ENCODE data around the gene UACA.

UACA gene

DNA sequence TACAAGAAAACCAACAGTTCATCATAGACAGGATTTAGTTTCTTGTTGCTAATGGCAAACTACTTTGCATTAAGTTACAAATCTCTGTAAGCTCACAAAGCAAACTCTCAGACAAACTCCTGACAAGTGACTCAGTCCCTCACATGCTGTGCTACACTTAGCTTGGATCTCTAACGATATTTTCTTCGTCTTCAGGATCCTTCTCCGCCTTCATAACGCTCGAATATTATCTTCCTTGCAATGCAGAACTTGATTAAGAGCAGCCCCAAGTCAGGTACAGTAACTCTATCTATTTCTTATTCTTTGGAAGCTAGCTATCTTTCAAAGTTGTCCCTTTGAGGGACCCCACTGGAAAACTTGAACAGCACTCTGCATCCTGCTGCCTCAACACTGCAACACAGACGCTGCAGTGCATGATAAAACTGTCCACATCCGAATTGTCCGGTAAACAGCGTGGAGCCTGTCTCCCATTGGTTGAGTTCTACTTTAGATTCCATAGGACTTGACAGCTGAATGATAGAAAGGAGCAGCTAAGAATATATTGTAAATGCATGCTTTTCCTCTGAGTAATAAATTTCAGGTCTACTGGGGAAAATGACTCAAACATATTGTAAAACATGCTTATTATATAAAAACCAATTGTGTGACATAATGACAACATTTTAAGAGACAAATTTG, 61.3 kb downstream of the UACA start:
- TF ChIP-seq, protein P1, sequence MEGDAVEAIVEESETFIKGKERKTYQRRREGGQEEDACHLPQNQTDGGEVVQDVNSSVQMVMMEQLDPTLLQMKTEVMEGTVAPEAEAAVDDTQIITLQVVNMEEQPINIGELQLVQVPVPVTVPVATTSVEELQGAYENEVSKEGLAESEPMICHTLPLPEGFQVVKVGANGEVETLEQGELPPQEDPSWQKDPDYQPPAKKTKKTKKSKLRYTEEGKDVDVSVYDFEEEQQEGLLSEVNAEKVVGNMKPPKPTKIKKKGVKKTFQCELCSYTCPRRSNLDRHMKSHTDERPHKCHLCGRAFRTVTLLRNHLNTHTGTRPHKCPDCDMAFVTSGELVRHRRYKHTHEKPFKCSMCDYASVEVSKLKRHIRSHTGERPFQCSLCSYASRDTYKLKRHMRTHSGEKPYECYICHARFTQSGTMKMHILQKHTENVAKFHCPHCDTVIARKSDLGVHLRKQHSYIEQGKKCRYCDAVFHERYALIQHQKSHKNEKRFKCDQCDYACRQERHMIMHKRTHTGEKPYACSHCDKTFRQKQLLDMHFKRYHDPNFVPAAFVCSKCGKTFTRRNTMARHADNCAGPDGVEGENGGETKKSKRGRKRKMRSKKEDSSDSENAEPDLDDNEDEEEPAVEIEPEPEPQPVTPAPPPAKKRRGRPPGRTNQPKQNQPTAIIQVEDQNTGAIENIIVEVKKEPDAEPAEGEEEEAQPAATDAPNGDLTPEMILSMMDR (IDR thresholded peaks at IDR 0.05; ENCODE audit: low read depth, low read length) = no peak
- Histone ChIP-seq H3K27me3 (ENCODE audit: low read depth, low read length) (peaks cover 37% of the 10 kb centered on the region), H4K20me1 (ENCODE audit: insufficient read depth, low read length) (no peaks in the 10 kb centered on the region), H3K4me3 (ENCODE audit: low read length) (no peak overlapping the region), H3K36me3 (replicated peaks; ENCODE audit: low read depth, low read length) (no peaks in the 10 kb centered on the region), H3K4me2 (ENCODE audit: low read length) (no peak overlapping the region), H3K4me1 (ENCODE audit: low read length) (no peaks in the 10 kb centered on the region), H3K9me3 (ENCODE audit: insufficient read depth, low read length) (no peaks in the 10 kb centered on the region), H2AFZ (ENCODE audit: low read depth, low read length) (no peak overlapping the region), H3K9ac (ENCODE audit: low read length) (no peak overlapping the region), H3K79me2 (ENCODE audit: low read length) (no peaks in the 10 kb centered on the region), H3K27ac (ENCODE audit: low read length) (no peak overlapping the region)

DNA sequence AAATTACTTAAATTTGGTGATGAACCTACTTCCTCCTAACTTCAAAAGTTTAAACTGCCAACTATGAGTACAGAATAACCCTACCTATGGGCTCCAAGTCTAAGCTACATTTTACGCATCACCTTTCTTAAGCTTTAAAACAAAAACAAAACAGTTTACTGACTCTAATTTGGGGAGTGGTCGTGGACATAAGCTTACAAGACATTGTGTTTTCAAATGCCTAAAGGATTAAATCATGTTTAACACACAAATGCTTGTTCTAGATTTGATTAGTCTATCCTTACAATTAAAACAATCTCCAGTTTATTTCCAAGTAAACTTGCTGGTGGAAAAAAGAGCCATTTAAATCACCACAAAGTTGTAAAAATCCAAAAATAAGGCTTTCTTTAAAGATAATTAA, 62.2 kb downstream of the UACA start:
- Histone ChIP-seq H2AFZ (ENCODE audit: low read depth, low read length) (no peak overlapping the region), H3K27ac (ENCODE audit: low read length) (no peak overlapping the region), H3K27me3 (ENCODE audit: low read depth, low read length) (peaks cover 31% of the 10 kb centered on the region), H3K79me2 (ENCODE audit: low read length) (no peaks in the 10 kb centered on the region), H3K4me2 (ENCODE audit: low read length) (no peak overlapping the region), H3K4me3 (ENCODE audit: low read length) (no peak overlapping the region), H3K9me3 (ENCODE audit: insufficient read depth, low read length) (no peaks in the 10 kb centered on the region), H3K9ac (ENCODE audit: low read length) (no peak overlapping the region), H4K20me1 (ENCODE audit: insufficient read depth, low read length) (no peaks in the 10 kb centered on the region), H3K4me1 (ENCODE audit: low read length) (no peaks in the 10 kb centered on the region), H3K36me3 (replicated peaks; ENCODE audit: low read depth, low read length) (no peaks in the 10 kb centered on the region)
- no peak for TF ChIP-seq EZH2phosphoT487 (IDR thresholded peaks at IDR 0.05; ENCODE audit: low read depth)
- TF ChIP-seq, protein P1 (IDR thresholded peaks at IDR 0.05; ENCODE audit: low read depth, low read length) = no peak

DNA sequence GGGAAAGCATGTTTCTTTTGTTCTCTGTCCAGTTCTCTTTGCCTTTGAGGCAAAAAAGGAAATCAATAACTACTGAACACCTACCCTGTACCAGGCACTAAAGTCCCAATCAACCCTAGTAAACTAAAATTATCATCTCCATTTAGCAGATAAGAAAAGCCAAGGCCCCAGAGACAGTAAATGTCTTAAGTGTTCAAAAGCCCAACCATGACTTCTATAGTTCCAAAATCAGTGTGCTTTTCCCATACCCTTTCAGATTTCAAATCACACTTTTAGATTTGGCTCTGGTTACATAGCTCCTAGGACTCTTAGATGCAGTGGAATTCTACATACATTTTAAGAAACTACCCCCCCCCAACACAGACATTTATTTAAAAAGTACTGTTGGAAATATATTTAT, 63.5 kb downstream of the UACA start:
- Histone ChIP-seq H3K9me3 (ENCODE audit: insufficient read depth, low read length) (no peaks in the 10 kb centered on the region), H3K36me3 (replicated peaks; ENCODE audit: low read depth, low read length) (no peaks in the 10 kb centered on the region), H3K4me3 (ENCODE audit: low read length) (no peak overlapping the region), H3K27me3 (ENCODE audit: low read depth, low read length) (peaks cover 27% of the 10 kb centered on the region), H3K79me2 (ENCODE audit: low read length) (no peaks in the 10 kb centered on the region), H3K27ac (ENCODE audit: low read length) (no peak overlapping the region), H2AFZ (ENCODE audit: low read depth, low read length) (no peak overlapping the region), H3K9ac (ENCODE audit: low read length) (no peak overlapping the region), H3K4me2 (ENCODE audit: low read length) (no peak overlapping the region), H4K20me1 (ENCODE audit: insufficient read depth, low read length) (no peaks in the 10 kb centered on the region), H3K4me1 (ENCODE audit: low read length) (no peaks in the 10 kb centered on the region)
- TF ChIP-seq, protein P1 (IDR thresholded peaks at IDR 0.05; ENCODE audit: low read depth, low read length) = no peak
- TF ChIP-seq EZH2phosphoT487 (IDR thresholded peaks at IDR 0.05; ENCODE audit: low read depth) = no peak

DNA sequence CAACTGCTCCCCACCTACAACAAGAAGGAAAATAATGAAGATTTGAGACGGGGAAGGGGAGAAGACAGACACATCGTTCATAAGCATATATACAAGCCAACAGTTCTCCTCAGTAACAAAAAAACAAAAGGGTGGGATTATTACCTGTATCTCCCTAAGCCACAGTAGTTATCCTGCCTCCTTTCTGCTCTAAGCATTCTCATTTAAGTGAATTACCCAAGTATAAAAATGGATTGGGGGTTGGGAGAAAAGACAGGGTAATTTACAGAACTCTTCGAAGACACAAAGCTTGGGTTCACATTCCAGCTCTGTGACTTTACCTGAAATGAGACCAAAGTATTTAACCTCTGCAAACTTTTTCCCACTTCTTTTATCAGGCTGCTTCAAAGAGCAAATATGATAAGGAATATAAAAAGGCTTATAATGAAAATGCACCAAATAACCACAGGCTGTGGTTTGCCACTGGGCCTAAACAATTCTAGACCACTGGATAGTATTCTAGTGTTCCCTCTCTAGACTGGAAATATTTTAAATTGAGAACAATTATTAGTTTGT, 64.4 kb downstream of the UACA start:
- no peak overlapping the region for H3K4me3 ChIP-seq (ENCODE audit: low read length)
- TF ChIP-seq, protein P1 (IDR thresholded peaks at IDR 0.05; ENCODE audit: low read depth, low read length) = no peak
- no peak for TF ChIP-seq EZH2phosphoT487 (IDR thresholded peaks at IDR 0.05; ENCODE audit: low read depth)
- H3K9me3 ChIP-seq (ENCODE audit: insufficient read depth, low read length) = no peaks in the 10 kb centered on the region
- H3K9ac ChIP-seq (ENCODE audit: low read length) = no peak overlapping the region
- no peaks in the 10 kb centered on the region for H3K4me1 ChIP-seq (ENCODE audit: low read length)
- no peak overlapping the region for H3K4me2 ChIP-seq (ENCODE audit: low read length)
- H3K36me3 ChIP-seq (replicated peaks; ENCODE audit: low read depth, low read length) = no peaks in the 10 kb centered on the region
- H3K79me2 ChIP-seq (ENCODE audit: low read length) = no peaks in the 10 kb centered on the region
- peaks cover 25% of the 10 kb centered on the region for H3K27me3 ChIP-seq (ENCODE audit: low read depth, low read length)
- H3K27ac ChIP-seq (ENCODE audit: low read length) = no peak overlapping the region
- no peaks in the 10 kb centered on the region for H4K20me1 ChIP-seq (ENCODE audit: insufficient read depth, low read length)
- H2AFZ ChIP-seq (ENCODE audit: low read depth, low read length) = no peak overlapping the region

Measured in OCI-LY3 (cell line).